HepG2 (cell line): ENCODE results near the gene NOP9. TPM values are rescaled to one million over a fixed set of nuclear protein-coding genes. Genes with fewer than 3 reads are reported as not detected.

ENCODE experiments used
- CREM ChIP-seq, 2 experiments: sonication (generic) in 1 of 2; formaldehyde crosslinking in 1 of 2; IDR thresholded peaks; 2 replicates each; pipeline versions ENCODE4 v1.4.0 to v1.6.1; 2016 to 2020; ENCODE audit warnings: antibody characterized with exemption in 1 of 2, mild to moderate bottlenecking in 1 of 2, missing genetic modification reagents in 1 of 2
- PHB2 ChIP-seq: fragments of 450-650 bp; IDR thresholded peaks from 2 replicates; pipeline ENCODE4 v1.6.1; 2018; ENCODE audit not compliant: partially characterized antibody
- REL ChIP-seq: sonication (generic); formaldehyde crosslinking; conservative IDR thresholded peaks from 2 replicates; pipeline ENCODE4 v1.8.0; 2022; ENCODE audit warnings: mild to moderate bottlenecking, missing genetic modification reagents, moderate library complexity
- RNF2 ChIP-seq: fragments of 450-650 bp; conservative IDR thresholded peaks from 2 replicates; pipeline ENCODE4 v1.6.1; 2016; ENCODE audit warnings: low read depth
- ZBTB20 ChIP-seq: sonication (generic); formaldehyde crosslinking; IDR thresholded peaks from 2 replicates; pipeline ENCODE4 v1.8.1; 2023; ENCODE audit warnings: missing genetic modification reagents, low read depth, mild to moderate bottlenecking, borderline replicate concordance
- ZNF234 ChIP-seq: sonication (generic); formaldehyde crosslinking; conservative IDR thresholded peaks from 2 replicates; pipeline ENCODE4 v1.5.1; 2020; ENCODE audit warnings: mild to moderate bottlenecking, missing genetic modification reagents
- ZNF3 ChIP-seq: IDR thresholded peaks from 2 replicates; pipeline ENCODE4 v1.7.0; 2017; ENCODE audit warnings: inconsistent platforms
- ZNF558 ChIP-seq: sonication (generic); formaldehyde crosslinking; IDR thresholded peaks from 2 replicates; pipeline ENCODE4 v1.9.0; 2022; ENCODE audit warnings: mild to moderate bottlenecking, missing genetic modification reagents, borderline replicate concordance
- ZNF619 ChIP-seq: sonication (generic); formaldehyde crosslinking; IDR thresholded peaks from 2 replicates; pipeline ENCODE4 v1.4.0; 2020; ENCODE audit warnings: mild to moderate bottlenecking, missing genetic modification reagents
- ZSCAN12 ChIP-seq: sonication (generic); formaldehyde crosslinking; IDR thresholded peaks from 2 replicates; pipeline ENCODE4 v1.9.0; 2021; ENCODE audit warnings: mild to moderate bottlenecking, missing genetic modification reagents
- polyA plus RNA-seq, 8 experiments: library from polyadenylated mRNA; depleted of rRNA in 3 of 8; stranded (reverse) in 7 of 8; unstranded in 1 of 8; fragments of >200 nt; fragmentation: Illumina TruSeq in 4 of 8; extraction: Trizol in 4 of 8; gene quantifications; 2 replicates each; pipeline versions ENCODE4 v1.2.1 to v1.2.3, GENCODE V29; 2011 to 2016; ENCODE audit warnings: low read depth in 4 of 8, missing spikeins in 1 of 8, mixed read lengths in 1 of 8; ENCODE audit not compliant: insufficient read depth in 1 of 8
- total RNA-seq, 5 experiments: library from RNA; depleted of rRNA; stranded (reverse); fragments of >200 nt; fragmentation: Illumina TruSeq; extraction: Trizol; gene quantifications; 2 replicates each; pipeline ENCODE4 v1.2.3, GENCODE V29; 2016; ENCODE audit warnings: low read depth in 1 of 5
- TF ChIP-seq, protein P1 (sequence below): sonication (generic); formaldehyde crosslinking; IDR thresholded peaks from 2 replicates; pipeline ENCODE4 v1.4.0; 2020; ENCODE audit warnings: mild to moderate bottlenecking, missing genetic modification reagents
- TF ChIP-seq, protein P2 (sequence below): sonication (generic); formaldehyde crosslinking; IDR thresholded peaks from 2 replicates; pipeline ENCODE4 v1.4.0; 2020; ENCODE audit warnings: low read depth, mild to moderate bottlenecking, missing genetic modification reagents
- TF ChIP-seq, protein P3 (sequence below): sonication (generic); formaldehyde crosslinking; IDR thresholded peaks from 2 replicates; pipeline ENCODE4 v1.4.0; 2020; ENCODE audit warnings: missing genetic modification reagents, mild to moderate bottlenecking, borderline replicate concordance
- TF ChIP-seq, protein P4 (sequence below): sonication (generic); formaldehyde crosslinking; IDR thresholded peaks from 2 replicates; pipeline ENCODE4 v1.5.0; 2020; ENCODE audit warnings: mild to moderate bottlenecking, missing genetic modification reagents
- TF ChIP-seq, protein P5 (sequence below): sonication (generic); formaldehyde crosslinking; IDR thresholded peaks from 2 replicates; pipeline ENCODE4 v1.5.1; 2020; ENCODE audit warnings: mild to moderate bottlenecking, missing genetic modification reagents, borderline replicate concordance
- TF ChIP-seq, protein P6 (sequence below): sonication (generic); formaldehyde crosslinking; IDR thresholded peaks from 2 replicates; pipeline ENCODE4 v1.8.1; 2023; ENCODE audit warnings: mild to moderate bottlenecking, moderate library complexity, missing genetic modification reagents
- TF ChIP-seq, protein P7 (sequence below): IDR thresholded peaks from 2 replicates; pipeline ENCODE4 v1.6.1; 2018; ENCODE audit warnings: missing genetic modification reagents, mild to moderate bottlenecking, missing compliant biosample characterization

Gene NOP9
- total and polyA plus RNA-seq, 2 of the 13 experiments (the other 11 are each of a cell fraction or from before 2014, with no cell fraction given) = 24.5 to 61.6 TPM

DNA sequence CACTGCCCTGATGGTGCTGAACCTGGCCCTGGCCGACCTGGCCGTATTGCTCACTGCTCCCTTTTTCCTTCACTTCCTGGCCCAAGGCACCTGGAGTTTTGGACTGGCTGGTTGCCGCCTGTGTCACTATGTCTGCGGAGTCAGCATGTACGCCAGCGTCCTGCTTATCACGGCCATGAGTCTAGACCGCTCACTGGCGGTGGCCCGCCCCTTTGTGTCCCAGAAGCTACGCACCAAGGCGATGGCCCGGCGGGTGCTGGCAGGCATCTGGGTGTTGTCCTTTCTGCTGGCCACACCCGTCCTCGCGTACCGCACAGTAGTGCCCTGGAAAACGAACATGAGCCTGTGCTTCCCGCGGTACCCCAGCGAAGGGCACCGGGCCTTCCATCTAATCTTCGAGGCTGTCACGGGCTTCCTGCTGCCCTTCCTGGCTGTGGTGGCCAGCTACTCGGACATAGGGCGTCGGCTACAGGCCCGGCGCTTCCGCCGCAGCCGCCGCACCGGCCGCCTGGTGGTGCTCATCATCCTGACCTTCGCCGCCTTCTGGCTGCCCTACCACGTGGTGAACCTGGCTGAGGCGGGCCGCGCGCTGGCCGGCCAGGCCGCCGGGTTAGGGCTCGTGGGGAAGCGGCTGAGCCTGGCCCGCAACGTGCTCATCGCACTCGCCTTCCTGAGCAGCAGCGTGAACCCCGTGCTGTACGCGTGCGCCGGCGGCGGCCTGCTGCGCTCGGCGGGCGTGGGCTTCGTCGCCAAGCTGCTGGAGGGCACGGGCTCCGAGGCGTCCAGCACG, 16.4 kb downstream of the NOP9 start (continued):
- TF ChIP-seq, protein P1, sequence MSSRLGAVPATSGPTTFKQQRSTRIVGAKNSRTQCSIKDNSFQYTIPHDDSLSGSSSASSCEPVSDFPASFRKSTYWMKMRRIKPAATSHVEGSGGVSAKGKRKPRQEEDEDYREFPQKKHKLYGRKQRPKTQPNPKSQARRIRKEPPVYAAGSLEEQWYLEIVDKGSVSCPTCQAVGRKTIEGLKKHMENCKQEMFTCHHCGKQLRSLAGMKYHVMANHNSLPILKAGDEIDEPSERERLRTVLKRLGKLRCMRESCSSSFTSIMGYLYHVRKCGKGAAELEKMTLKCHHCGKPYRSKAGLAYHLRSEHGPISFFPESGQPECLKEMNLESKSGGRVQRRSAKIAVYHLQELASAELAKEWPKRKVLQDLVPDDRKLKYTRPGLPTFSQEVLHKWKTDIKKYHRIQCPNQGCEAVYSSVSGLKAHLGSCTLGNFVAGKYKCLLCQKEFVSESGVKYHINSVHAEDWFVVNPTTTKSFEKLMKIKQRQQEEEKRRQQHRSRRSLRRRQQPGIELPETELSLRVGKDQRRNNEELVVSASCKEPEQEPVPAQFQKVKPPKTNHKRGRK (CRISPR knock-in tag) = peak; percentile 81
- TF ChIP-seq ZNF234 (CRISPR knock-in tag) (peak; percentile 83), ZNF558 (CRISPR knock-in tag) (peak; percentile 95; the same call in 1 of the 2 replicates), ZNF3 (CRISPR knock-in tag) (no peak), ZSCAN12 (CRISPR knock-in tag) (peak; percentile 99), REL (no peak), PHB2 (no peak), ZBTB20 (CRISPR knock-in tag) (peak; percentile 60; the same call in 1 of the 2 replicates), RNF2 (peak; percentile 96), CREM (IDR thresholded peaks at IDR 0.05) (no peak), CREM (CRISPR knock-in tag; IDR thresholded peaks at IDR 0.05) (peak; percentile 38; the same call in 1 of the 2 replicates), ZNF619 (CRISPR knock-in tag) (peak; percentile 92)
- TF ChIP-seq, protein P2, sequence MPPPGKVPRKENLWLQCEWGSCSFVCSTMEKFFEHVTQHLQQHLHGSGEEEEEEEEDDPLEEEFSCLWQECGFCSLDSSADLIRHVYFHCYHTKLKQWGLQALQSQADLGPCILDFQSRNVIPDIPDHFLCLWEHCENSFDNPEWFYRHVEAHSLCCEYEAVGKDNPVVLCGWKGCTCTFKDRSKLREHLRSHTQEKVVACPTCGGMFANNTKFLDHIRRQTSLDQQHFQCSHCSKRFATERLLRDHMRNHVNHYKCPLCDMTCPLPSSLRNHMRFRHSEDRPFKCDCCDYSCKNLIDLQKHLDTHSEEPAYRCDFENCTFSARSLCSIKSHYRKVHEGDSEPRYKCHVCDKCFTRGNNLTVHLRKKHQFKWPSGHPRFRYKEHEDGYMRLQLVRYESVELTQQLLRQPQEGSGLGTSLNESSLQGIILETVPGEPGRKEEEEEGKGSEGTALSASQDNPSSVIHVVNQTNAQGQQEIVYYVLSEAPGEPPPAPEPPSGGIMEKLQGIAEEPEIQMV (CRISPR knock-in tag) = peak; percentile 96
- TF ChIP-seq, protein P3, sequence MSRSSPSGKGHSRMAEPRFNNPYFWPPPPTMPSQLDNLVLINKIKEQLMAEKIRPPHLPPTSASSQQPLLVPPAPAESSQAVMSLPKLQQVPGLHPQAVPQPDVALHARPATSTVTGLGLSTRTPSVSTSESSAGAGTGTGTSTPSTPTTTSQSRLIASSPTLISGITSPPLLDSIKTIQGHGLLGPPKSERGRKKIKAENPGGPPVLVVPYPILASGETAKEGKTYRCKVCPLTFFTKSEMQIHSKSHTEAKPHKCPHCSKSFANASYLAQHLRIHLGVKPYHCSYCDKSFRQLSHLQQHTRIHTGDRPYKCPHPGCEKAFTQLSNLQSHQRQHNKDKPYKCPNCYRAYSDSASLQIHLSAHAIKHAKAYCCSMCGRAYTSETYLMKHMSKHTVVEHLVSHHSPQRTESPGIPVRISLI (CRISPR knock-in tag) = peak; percentile 53; the same call in 1 of the 2 replicates
- TF ChIP-seq, protein P4, sequence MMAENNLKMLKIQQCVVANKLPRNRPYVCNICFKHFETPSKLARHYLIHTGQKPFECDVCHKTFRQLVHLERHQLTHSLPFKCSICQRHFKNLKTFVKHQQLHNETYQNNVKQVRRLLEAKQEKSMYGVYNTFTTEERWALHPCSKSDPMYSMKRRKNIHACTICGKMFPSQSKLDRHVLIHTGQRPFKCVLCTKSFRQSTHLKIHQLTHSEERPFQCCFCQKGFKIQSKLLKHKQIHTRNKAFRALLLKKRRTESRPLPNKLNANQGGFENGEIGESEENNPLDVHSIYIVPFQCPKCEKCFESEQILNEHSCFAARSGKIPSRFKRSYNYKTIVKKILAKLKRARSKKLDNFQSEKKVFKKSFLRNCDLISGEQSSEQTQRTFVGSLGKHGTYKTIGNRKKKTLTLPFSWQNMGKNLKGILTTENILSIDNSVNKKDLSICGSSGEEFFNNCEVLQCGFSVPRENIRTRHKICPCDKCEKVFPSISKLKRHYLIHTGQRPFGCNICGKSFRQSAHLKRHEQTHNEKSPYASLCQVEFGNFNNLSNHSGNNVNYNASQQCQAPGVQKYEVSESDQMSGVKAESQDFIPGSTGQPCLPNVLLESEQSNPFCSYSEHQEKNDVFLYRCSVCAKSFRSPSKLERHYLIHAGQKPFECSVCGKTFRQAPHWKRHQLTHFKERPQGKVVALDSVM (CRISPR knock-in tag) = no peak
- TF ChIP-seq, protein P5, sequence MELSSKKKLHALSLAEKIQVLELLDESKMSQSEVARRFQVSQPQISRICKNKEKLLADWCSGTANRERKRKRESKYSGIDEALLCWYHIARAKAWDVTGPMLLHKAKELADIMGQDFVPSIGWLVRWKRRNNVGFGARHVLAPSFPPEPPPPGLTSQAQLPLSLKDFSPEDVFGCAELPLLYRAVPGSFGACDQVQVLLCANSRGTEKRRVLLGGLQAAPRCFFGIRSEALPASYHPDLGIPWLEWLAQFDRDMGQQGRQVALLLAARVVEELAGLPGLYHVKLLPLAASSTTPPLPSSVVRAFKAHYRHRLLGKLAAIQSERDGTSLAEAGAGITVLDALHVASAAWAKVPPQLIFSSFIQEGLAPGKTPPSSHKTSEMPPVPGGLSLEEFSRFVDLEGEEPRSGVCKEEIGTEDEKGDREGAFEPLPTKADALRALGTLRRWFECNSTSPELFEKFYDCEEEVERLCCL = 0 out of 2 replicates have a peak, but pooled peaks have one; percentile 25
- TF ChIP-seq, protein P6, sequence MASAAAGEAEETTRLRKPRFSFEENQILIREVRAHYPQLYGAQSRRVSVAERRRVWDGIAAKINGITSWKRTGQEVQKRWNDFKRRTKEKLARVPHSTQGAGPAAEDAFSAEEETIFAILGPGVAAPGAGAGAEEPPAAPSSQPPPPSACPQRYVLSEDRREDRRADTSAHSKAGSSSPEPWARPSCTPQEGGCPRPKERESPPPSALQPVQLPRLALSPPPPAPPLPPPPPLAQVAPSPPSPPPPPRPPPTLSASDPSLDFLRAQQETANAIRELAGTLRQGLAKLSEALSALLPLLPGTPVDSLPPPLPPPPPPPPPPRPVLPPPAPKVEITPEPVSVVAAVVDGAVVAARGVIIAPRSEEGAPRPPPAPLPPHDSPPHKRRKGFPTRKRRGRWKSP (CRISPR knock-in tag) = no peak
- TF ChIP-seq, protein P7, sequence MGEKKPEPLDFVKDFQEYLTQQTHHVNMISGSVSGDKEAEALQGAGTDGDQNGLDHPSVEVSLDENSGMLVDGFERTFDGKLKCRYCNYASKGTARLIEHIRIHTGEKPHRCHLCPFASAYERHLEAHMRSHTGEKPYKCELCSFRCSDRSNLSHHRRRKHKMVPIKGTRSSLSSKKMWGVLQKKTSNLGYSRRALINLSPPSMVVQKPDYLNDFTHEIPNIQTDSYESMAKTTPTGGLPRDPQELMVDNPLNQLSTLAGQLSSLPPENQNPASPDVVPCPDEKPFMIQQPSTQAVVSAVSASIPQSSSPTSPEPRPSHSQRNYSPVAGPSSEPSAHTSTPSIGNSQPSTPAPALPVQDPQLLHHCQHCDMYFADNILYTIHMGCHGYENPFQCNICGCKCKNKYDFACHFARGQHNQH (CRISPR knock-in tag) = peak; percentile 99
